Astrocyte (in vitro differentiated cells and primary cell): Measurements from ENCODE around the gene USP9X. TPM values are rescaled to one million over a fixed set of nuclear protein-coding genes. Genes with fewer than 3 reads are reported as not detected.
"Not testable (repeated sequence)": the region's sequence is repeated elsewhere in the genome, so short reads cannot be mapped to it uniquely, and the experiment has no call there.

ENCODE experiments used
- DNase-seq: peaks from one replicate; pipeline ENCODE4 v3.0.0-alpha.2; 2010; ENCODE audit warnings: low read depth
- FAIRE-seq: peaks from 2 replicates; lab custom pipeline; 2011; peaks lifted over from hg19 to GRCh38; lab: Jason Lieb, UNC
- H2AFZ ChIP-seq: 2 replicates; pipeline ENCODE4 v1.6.0; 2012; ENCODE audit warnings: low read depth, low read length, inconsistent platforms
- H3K27ac ChIP-seq: 2 replicates; pipeline ENCODE4 v1.5.1; 2011; ENCODE audit warnings: low read depth, low read length, inconsistent platforms
- H3K27me3 ChIP-seq: 2 replicates; pipeline ENCODE4 v1.6.0; 2011; ENCODE audit warnings: low read length, inconsistent platforms; ENCODE audit not compliant: insufficient read depth
- H3K36me3 ChIP-seq: 2 replicates; pipeline ENCODE4 v1.5.1; 2011; ENCODE audit warnings: low read length, inconsistent platforms; ENCODE audit not compliant: insufficient read depth
- H3K4me1 ChIP-seq: 2 replicates; pipeline ENCODE4 v1.5.1; 2011; ENCODE audit warnings: low read length, inconsistent platforms; ENCODE audit not compliant: insufficient read depth
- H3K4me2 ChIP-seq: 2 replicates; pipeline ENCODE4 v1.6.0; 2012; ENCODE audit warnings: low read length, inconsistent platforms
- H3K4me3 ChIP-seq: 2 replicates; pipeline ENCODE4 v1.5.1; 2011; ENCODE audit warnings: low read depth, mild to moderate bottlenecking, low read length, inconsistent platforms; ENCODE audit not compliant: insufficient read depth
- H3K79me2 ChIP-seq: 2 replicates; pipeline ENCODE4 v1.6.0; 2012; ENCODE audit warnings: mild to moderate bottlenecking, low read length, inconsistent platforms; ENCODE audit not compliant: insufficient read depth
- H3K9ac ChIP-seq: 2 replicates; pipeline ENCODE4 v1.6.0; 2012; ENCODE audit warnings: mild to moderate bottlenecking, low read length, inconsistent platforms
- H3K9me3 ChIP-seq: 2 replicates; pipeline ENCODE4 v1.5.1; 2012; ENCODE audit warnings: low read depth, mild to moderate bottlenecking, low read length, inconsistent platforms; ENCODE audit not compliant: insufficient read depth
- H4K20me1 ChIP-seq: 2 replicates; pipeline ENCODE4 v1.6.0; 2012; ENCODE audit warnings: low read length, inconsistent platforms; ENCODE audit not compliant: insufficient read depth
- H3K27ac Mint-ChIP-seq: one replicate; pipeline ENCODE4 v1.8.0; 2021; ENCODE audit warnings: mild to moderate bottlenecking, mixed read lengths; ENCODE audit not compliant: unreplicated experiment
- H3K27me3 Mint-ChIP-seq: one replicate; pipeline ENCODE4 v1.8.0; 2021; ENCODE audit warnings: low read depth, mixed read lengths; ENCODE audit not compliant: unreplicated experiment
- H3K36me3 Mint-ChIP-seq: one replicate; pipeline ENCODE4 v1.8.0; 2021; ENCODE audit warnings: low read depth, mixed read lengths; ENCODE audit not compliant: unreplicated experiment
- H3K4me1 Mint-ChIP-seq: one replicate; pipeline ENCODE4 v1.8.0; 2021; ENCODE audit warnings: low read depth, mixed read lengths; ENCODE audit not compliant: unreplicated experiment
- H3K4me3 Mint-ChIP-seq: one replicate; pipeline ENCODE4 v1.8.0; 2021; ENCODE audit warnings: mild to moderate bottlenecking, moderate library complexity, mixed read lengths; ENCODE audit not compliant: unreplicated experiment
- H3K9me3 Mint-ChIP-seq: one replicate; pipeline ENCODE4 v1.8.0; 2021; ENCODE audit warnings: mild to moderate bottlenecking, mixed read lengths; ENCODE audit not compliant: unreplicated experiment
- CTCF ChIP-seq: IDR thresholded peaks from 2 replicates; pipeline ENCODE4 v1.5.1; 2011; ENCODE audit warnings: low read depth, mild to moderate bottlenecking, inconsistent platforms, low read length, moderate library complexity; ENCODE audit not compliant: insufficient read depth
- EZH2 ChIP-seq: IDR thresholded peaks from 2 replicates; pipeline ENCODE4 v1.6.1; 2012; ENCODE audit warnings: mild to moderate bottlenecking, low read length, inconsistent platforms; ENCODE audit not compliant: insufficient read depth
- total RNA-seq: library from RNA; stranded (reverse); gene quantifications from 2 replicates; pipeline ENCODE4 v1.2.1, GENCODE V29; 2021

Gene USP9X
- total RNA-seq, 1 donor from 2014 or later: 112 TPM

GRCh38 chrX:41180194-41180908 is 95.1 kb downstream of the USP9X start:
- Mint-ChIP-seq H3K27ac (no peak overlapping the region), H3K4me3 (no peak overlapping the region), H3K9me3 (no peaks in the 10 kb centered on the region), H3K4me1 (peaks cover 3% of the 10 kb centered on the region), H3K36me3 (no peaks in the 10 kb centered on the region), H3K27me3 (no peaks in the 10 kb centered on the region)
- TF ChIP-seq CTCF: peak; percentile 59
- TF ChIP-seq EZH2: no peak
- Histone ChIP-seq H3K79me2 (peaks cover 27% of the 10 kb centered on the region), H3K9ac (no peak overlapping the region), H3K36me3 (peaks cover 4% of the 10 kb centered on the region), H4K20me1 (peaks cover 33% of the 10 kb centered on the region), H3K27me3 (no peaks in the 10 kb centered on the region), H3K9me3 (no peaks in the 10 kb centered on the region), H3K4me2 (no peak overlapping the region), H3K27ac (no peak overlapping the region), H3K4me1 (no peaks in the 10 kb centered on the region), H3K4me3 (no peak overlapping the region), H2AFZ (no peak overlapping the region)
- DNase-seq: peak; percentile 42
- FAIRE-seq: peak; percentile 96

GRCh38 chrX:41184312-41184711 is 99.1 kb downstream of the USP9X start:
- no peak overlapping the region for H3K4me3 Mint-ChIP-seq
- H3K27me3 ChIP-seq: no peaks in the 10 kb centered on the region
- H3K4me3 ChIP-seq: no peak overlapping the region
- H2AFZ ChIP-seq: no peak overlapping the region
- peaks cover 10% of the 10 kb centered on the region for H3K79me2 ChIP-seq
- no peaks in the 10 kb centered on the region for H3K27me3 Mint-ChIP-seq
- no peaks in the 10 kb centered on the region for H3K36me3 Mint-ChIP-seq
- H4K20me1 ChIP-seq: peaks cover 23% of the 10 kb centered on the region
- no peak overlapping the region for H3K4me2 ChIP-seq
- H3K27ac Mint-ChIP-seq: no peak overlapping the region
- peaks cover 3% of the 10 kb centered on the region for H3K4me1 Mint-ChIP-seq
- H3K9me3 Mint-ChIP-seq: no peaks in the 10 kb centered on the region
- DNase-seq (no peak), FAIRE-seq (no peak)
- peaks cover 14% of the 10 kb centered on the region for H3K36me3 ChIP-seq
- no peak overlapping the region for H3K9ac ChIP-seq
- no peak overlapping the region for H3K27ac ChIP-seq
- H3K9me3 ChIP-seq: no peaks in the 10 kb centered on the region
- no peaks in the 10 kb centered on the region for H3K4me1 ChIP-seq
- no peak for TF ChIP-seq EZH2
- no peak for TF ChIP-seq CTCF

- not testable (repeated sequence) for H3K9me3 Mint-ChIP-seq, H4K20me1 ChIP-seq, H3K4me1 ChIP-seq, H3K9me3 ChIP-seq, H3K79me2 ChIP-seq, H2AFZ ChIP-seq, H3K27me3 Mint-ChIP-seq, H3K27ac Mint-ChIP-seq, H3K4me2 ChIP-seq, DNase-seq, H3K4me3 ChIP-seq, H3K36me3 Mint-ChIP-seq, H3K27me3 ChIP-seq, H3K27ac ChIP-seq, H3K4me3 Mint-ChIP-seq, H3K9ac ChIP-seq, H3K4me1 Mint-ChIP-seq, FAIRE-seq
- peaks cover 14% of the 10 kb centered on the region for H3K36me3 ChIP-seq
Measured at GRCh38 chrX:41186946-41187345, 101.7 kb downstream of the USP9X start.
